Left forelimb (tissue), 1 donor: ENCODE data around the gene RET.

Experiments used
- DNase-seq: peaks from one replicate; pipeline ENCODE4 v3.0.0-alpha.2; 2018; ENCODE audit warnings: low spot score

The RET gene

DNA sequence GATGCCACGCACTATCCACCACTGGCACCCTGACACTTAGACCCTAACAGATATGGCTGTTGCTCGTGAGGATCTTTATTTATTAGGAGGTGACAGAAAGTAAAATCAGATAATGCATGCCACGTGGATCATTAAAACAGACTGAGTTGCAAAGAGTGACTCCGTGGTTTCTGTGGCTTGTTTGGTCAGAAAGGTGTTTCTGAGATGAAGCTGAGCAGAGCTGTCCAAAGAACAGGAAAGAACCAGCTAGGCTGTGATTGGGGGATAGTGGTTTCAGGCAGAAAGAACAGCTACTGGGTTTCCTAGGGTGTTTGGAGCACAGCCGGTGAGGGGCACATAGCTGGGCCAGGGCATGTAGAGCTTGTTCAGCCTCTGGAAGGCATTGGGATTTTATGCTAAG, 95.8 kb downstream of the RET start:
- no peak for DNase-seq

DNA sequence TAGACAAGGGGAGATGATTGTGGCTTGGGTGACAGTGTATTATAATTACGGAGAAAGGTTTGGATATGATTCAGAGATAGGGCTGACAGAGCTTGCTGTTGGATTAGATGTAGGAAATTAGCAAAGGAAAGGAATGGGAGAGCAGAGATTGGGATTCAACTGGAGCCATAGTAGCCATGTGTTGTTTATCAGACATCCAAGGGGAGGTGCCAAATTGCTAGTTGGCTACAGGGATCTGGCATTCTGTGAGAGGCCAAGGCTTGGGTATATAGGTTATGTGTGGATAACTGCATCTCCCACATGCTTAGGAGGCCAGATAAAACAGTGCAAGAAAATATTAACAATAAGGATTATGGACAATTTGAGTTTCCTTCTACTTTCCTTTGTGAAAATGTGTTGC, 96.3 kb downstream of the RET start:
- no peak for DNase-seq

DNA sequence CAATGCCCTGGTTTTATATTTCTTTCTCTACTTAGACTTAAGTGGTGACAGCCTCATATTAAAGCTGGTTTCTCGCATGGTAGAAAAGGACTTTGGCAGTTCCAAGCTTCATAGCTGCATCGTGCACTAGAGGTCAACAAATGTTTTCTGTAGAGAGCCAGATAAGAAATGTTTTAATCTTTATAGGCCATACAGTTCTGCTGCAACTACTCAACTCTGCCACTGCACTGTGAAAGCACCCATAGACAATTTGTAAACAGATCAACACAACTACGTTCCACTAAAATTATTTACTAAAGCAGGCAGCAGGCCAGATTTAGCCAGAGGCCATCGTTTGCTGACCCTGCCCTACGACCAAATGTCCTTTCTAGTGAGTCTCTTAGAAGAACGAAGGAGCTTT, 98.1 kb downstream of the RET start:
- no peak for DNase-seq

DNA sequence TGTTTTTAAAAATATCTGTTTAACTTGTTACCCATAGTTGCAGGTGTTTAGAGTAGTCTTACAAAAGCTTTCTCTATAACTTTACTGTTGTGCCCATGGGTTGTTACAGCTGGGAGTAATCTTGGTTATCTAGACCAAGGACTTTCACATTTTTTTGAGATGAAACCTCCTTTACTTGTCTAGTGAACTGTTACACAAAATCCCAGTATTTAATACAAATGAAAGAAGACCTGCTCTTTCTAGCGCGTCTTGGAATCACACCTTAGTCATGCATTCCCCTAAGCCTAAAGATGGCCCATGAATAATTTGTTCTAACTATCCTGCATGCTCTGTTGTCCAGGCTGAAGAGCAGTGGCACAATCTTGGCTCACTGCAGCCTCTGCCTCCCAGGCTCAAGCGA, 99.4 kb downstream of the RET start:
- no peak for DNase-seq

DNA sequence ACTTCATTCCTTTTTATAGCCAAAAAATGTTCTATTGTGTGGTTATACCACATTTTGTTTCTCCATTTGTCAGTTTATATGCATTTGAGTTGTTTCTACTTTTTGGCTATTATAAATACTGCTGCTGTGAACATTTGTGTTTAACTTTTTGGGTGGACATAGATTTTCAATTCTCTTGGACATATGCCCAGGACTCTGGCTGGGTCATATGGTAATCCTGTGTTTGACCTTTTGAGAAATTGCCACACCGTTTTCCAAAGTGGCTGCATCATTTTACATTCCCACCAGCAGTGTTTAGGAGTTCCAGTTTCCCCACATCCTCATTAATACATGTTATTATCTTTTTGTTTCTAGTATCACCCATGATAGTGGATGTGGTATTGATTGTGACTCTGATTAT, 100.7 kb downstream of the RET start:
- no peak for DNase-seq
